Fibroblast of lung (primary cell): ENCODE measurements around the gene KAT7. TPM values are rescaled to one million over a fixed set of nuclear protein-coding genes. Genes with fewer than 3 reads are reported as not detected.
A peak's percentile ranks its signal among the peaks of the same experiment; 100 is the strongest.

Experiments
- DNase-seq, 2 donors: peaks; one replicate each; pipeline versions ENCODE4 v3.0.0 to v3.0.0-alpha.2; 2010; ENCODE audit warnings: low read depth in 2 of 2
- H2AFZ ChIP-seq: 2 replicates; pipeline ENCODE4 v1.5.1; 2012; ENCODE audit warnings: low read length, control low read depth, inconsistent platforms
- H3K27ac ChIP-seq: 2 replicates; pipeline ENCODE4 v1.5.1; 2011; ENCODE audit warnings: low read length, control low read depth; ENCODE audit not compliant: insufficient read depth
- H3K27me3 ChIP-seq: 2 replicates; pipeline ENCODE4 v1.5.1; 2011; ENCODE audit warnings: mild to moderate bottlenecking, low read length; ENCODE audit not compliant: control insufficient read depth, insufficient read depth
- H3K36me3 ChIP-seq: 2 replicates; pipeline ENCODE4 v1.5.1; 2011; ENCODE audit warnings: low read length; ENCODE audit not compliant: control insufficient read depth, insufficient read depth
- H3K4me1 ChIP-seq: 2 replicates; pipeline ENCODE4 v1.5.1; 2011; ENCODE audit warnings: low read length; ENCODE audit not compliant: control insufficient read depth, insufficient read depth; ENCODE audit errors: extremely low read depth
- H3K4me2 ChIP-seq: 2 replicates; pipeline ENCODE4 v1.5.1; 2011; ENCODE audit warnings: low read length, control low read depth; ENCODE audit not compliant: insufficient read depth; ENCODE audit errors: extremely low read depth
- H3K4me3 ChIP-seq, 4 experiments: fragments of 200-600 bp in 1 of 4; sonication (generic) in 1 of 4; replicated peaks in 1 of 4; 2 replicates each; pipeline ENCODE4 v1.5.1; 2011 to 2016; ENCODE audit warnings: low read length in 4 of 4, low read depth in 3 of 4, mild to moderate bottlenecking in 3 of 4, control low read depth in 2 of 4, inconsistent platforms in 1 of 4, mixed read lengths in 1 of 4; ENCODE audit not compliant: insufficient read depth in 1 of 4; ENCODE audit errors: control extremely low read depth in 1 of 4
- H3K79me2 ChIP-seq: 2 replicates; pipeline ENCODE4 v1.5.1; 2012; ENCODE audit warnings: mild to moderate bottlenecking, low read length, inconsistent platforms; ENCODE audit not compliant: control insufficient read depth, insufficient read depth
- H3K9ac ChIP-seq: 2 replicates; pipeline ENCODE4 v1.5.1; 2011; ENCODE audit warnings: mild to moderate bottlenecking, low read length, control low read depth; ENCODE audit not compliant: insufficient read depth
- H3K9me3 ChIP-seq: 2 replicates; pipeline ENCODE4 v1.5.1; 2012; ENCODE audit warnings: low read depth, low read length; ENCODE audit not compliant: control insufficient read depth, insufficient read depth
- H4K20me1 ChIP-seq: 2 replicates; pipeline ENCODE4 v1.5.1; 2011; ENCODE audit warnings: low read length; ENCODE audit not compliant: control insufficient read depth, insufficient read depth; ENCODE audit errors: extremely low read depth
- EZH2 ChIP-seq: IDR thresholded peaks from 2 replicates; pipeline ENCODE4 v1.5.1; 2012; ENCODE audit warnings: low read length, control low read depth, mild to moderate bottlenecking; ENCODE audit errors: missing control alignments
- polyA plus RNA-seq, 2 donors: library from polyadenylated mRNA; depleted of rRNA in 1 of 2; stranded (reverse) in 1 of 2; unstranded in 1 of 2; fragments of >200 nt; gene quantifications; 2 replicates each; pipeline ENCODE4 v1.2.1, GENCODE V29; 2011 to 2012; ENCODE audit warnings: missing spikeins in 1 of 2
- total RNA-seq: library from RNA; depleted of rRNA; stranded (reverse); fragments of >200 nt; gene quantifications from 2 replicates; pipeline ENCODE4 v1.2.1, GENCODE V29; 2014
- TF ChIP-seq, protein P1 (sequence below), 2 donors: IDR thresholded peaks in 1 of 2; conservative IDR thresholded peaks in 1 of 2; 1 replicate in 1 of 2; 2 replicates in 1 of 2; pipeline ENCODE4 v1.5.1; 2011 to 2012; ENCODE audit warnings: low read length in 2 of 2, control low read depth in 1 of 2, inconsistent platforms in 1 of 2, low read depth in 1 of 2, mild to moderate bottlenecking in 1 of 2

KAT7 gene
- total and polyA plus RNA-seq, 2 donors (not counting 1 experiment from before 2014, with no cell fraction given), result 25.6 to 35.5 TPM

DNA sequence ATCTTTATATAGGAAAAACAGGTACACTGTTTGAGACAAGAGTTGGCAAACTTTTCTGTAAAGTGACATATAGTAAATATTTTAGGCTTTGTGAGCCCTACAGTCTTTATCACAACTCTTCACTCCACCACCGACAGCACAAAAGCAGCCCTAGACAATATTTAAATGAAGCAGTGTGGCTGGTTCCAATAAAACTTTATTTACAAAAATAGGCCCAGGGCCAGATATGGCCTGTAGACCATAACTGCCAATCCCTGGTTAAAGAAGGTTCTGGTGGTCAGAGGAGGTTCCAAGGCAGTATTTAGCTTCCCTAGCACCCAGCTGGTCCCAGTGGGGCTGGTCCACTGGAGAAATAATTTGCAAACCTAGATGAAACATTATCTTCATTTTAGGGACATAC lies 28.2 kb upstream of the KAT7 start:
- no peak for DNase-seq
- H2AFZ ChIP-seq, result no peak overlapping the region
- peaks cover 15% of the 10 kb centered on the region for H3K27me3 ChIP-seq
- no peak overlapping the region for H3K27ac ChIP-seq
- TF ChIP-seq EZH2, result no peak
- TF ChIP-seq, protein P1, sequence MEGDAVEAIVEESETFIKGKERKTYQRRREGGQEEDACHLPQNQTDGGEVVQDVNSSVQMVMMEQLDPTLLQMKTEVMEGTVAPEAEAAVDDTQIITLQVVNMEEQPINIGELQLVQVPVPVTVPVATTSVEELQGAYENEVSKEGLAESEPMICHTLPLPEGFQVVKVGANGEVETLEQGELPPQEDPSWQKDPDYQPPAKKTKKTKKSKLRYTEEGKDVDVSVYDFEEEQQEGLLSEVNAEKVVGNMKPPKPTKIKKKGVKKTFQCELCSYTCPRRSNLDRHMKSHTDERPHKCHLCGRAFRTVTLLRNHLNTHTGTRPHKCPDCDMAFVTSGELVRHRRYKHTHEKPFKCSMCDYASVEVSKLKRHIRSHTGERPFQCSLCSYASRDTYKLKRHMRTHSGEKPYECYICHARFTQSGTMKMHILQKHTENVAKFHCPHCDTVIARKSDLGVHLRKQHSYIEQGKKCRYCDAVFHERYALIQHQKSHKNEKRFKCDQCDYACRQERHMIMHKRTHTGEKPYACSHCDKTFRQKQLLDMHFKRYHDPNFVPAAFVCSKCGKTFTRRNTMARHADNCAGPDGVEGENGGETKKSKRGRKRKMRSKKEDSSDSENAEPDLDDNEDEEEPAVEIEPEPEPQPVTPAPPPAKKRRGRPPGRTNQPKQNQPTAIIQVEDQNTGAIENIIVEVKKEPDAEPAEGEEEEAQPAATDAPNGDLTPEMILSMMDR (conservative IDR thresholded peaks at IDR 0.05 in 1 of 2, IDR thresholded peaks at IDR 0.05 in 1 of 2; ENCODE audit: low read depth in 1 of 2, low read length in 2 of 2), result no peak
- H3K4me3 ChIP-seq, result no peak overlapping the region
- H3K4me1 ChIP-seq, result peaks cover 2% of the 10 kb centered on the region
- no peak overlapping the region for H3K4me2 ChIP-seq
- no peaks in the 10 kb centered on the region for H3K9me3 ChIP-seq
- no peaks in the 10 kb centered on the region for H3K79me2 ChIP-seq
- H3K9ac ChIP-seq, result no peak overlapping the region
- no peaks in the 10 kb centered on the region for H4K20me1 ChIP-seq
- no peaks in the 10 kb centered on the region for H3K36me3 ChIP-seq

DNA sequence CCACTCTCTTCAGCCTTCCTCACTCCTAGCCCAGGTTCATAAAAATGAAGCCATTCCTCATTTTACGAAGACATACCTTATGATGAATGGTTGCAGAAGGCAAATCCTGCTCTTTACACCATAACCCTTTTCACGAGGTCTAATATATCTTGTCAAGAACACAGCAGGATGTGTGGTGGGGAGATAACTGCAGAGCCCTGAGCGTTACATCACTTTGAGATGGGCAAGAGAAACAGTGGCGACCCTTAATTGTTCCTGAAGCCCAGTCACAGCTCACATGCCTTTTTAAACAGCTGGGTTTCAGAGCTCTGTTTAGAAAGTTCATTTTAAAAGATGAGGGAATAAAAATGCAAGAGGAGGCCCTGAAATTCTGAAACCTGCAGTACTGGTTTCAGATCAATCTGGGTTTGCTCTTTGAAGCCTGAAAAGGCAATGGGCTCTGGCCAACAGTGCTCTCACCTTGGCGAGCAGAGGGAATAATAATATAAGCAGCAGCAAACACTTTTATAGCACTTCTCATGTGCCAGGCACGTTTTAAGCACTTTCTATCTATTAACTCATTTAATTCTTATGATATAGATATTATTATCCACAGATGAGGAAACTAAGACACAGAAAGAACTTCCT lies 27.4 kb upstream of the KAT7 start:
- peaks cover 16% of the 10 kb centered on the region for H3K27me3 ChIP-seq
- no peak for DNase-seq
- TF ChIP-seq, protein P1 (conservative IDR thresholded peaks at IDR 0.05 in 1 of 2, IDR thresholded peaks at IDR 0.05 in 1 of 2; ENCODE audit: low read depth in 1 of 2, low read length in 2 of 2), result no peak
- TF ChIP-seq EZH2, result no peak
- no peak overlapping the region for H3K27ac ChIP-seq
- H3K9ac ChIP-seq, result no peak overlapping the region
- H3K4me2 ChIP-seq, result no peak overlapping the region
- no peaks in the 10 kb centered on the region for H3K79me2 ChIP-seq
- H3K9me3 ChIP-seq, result no peaks in the 10 kb centered on the region
- no peak overlapping the region for H3K4me3 ChIP-seq
- no peaks in the 10 kb centered on the region for H3K36me3 ChIP-seq
- no peaks in the 10 kb centered on the region for H4K20me1 ChIP-seq
- H2AFZ ChIP-seq, result no peak overlapping the region
- H3K4me1 ChIP-seq, result peaks cover 2% of the 10 kb centered on the region

DNA sequence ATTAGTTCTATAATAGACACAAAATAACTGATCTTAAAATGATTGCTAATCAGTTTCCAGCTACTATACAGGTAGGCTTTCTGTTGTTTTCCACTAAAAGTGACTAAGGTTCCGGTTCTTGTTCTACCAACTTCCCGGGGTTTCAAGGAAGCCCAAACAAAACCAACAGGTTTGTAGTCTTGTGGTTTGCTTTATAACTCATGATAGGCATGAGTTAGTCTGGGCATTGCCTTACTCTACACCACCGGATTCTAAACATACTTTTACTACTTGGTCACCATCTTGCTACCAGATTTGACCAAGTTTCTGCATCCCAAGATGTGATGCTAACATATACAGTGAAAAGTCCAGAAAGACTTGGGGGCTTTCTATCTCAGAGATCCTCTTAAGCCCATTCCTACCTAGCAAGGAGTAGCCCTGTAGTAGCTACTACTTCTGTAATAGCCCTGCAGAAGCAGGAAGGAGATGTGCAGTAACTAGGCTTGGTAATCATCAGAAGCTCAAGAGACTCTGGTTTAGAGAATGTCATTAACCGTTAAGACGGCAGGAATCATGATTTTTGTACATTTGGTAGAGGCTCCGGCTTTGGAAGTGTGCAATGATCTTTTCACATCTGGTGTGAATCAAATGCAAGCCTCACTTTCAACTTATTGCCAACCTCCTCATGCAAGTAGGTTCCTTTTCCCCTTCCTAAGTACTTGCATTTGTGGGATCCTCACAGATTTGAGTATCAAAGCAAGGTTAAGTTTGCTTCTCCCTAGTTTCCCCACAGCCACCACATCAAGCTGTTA lies 26.1 kb upstream of the KAT7 start:
- TF ChIP-seq EZH2, result no peak
- TF ChIP-seq, protein P1 (conservative IDR thresholded peaks at IDR 0.05 in 1 of 2, IDR thresholded peaks at IDR 0.05 in 1 of 2; ENCODE audit: low read depth in 1 of 2, low read length in 2 of 2), result no peak
- DNase-seq, result no peak
- Histone ChIP-seq H3K9ac (no peak overlapping the region), H3K4me1 (peaks cover 2% of the 10 kb centered on the region), H3K9me3 (no peaks in the 10 kb centered on the region), H3K4me2 (no peak overlapping the region), H4K20me1 (no peaks in the 10 kb centered on the region), H3K4me3 (peak overlapping the region in 1 of 4 experiments; percentile 70), H3K36me3 (no peaks in the 10 kb centered on the region), H3K79me2 (no peaks in the 10 kb centered on the region), H3K27ac (no peak overlapping the region), H3K27me3 (peaks cover 23% of the 10 kb centered on the region), H2AFZ (no peak overlapping the region)
